ENCODE data around the gene ABTB1. TPM values are rescaled to one million over a fixed set of nuclear protein-coding genes. Genes with fewer than 3 reads are reported as not detected.

The ABTB1 gene
- total RNA-seq, 1 experiment from 2014 or later: 12.5 TPM

GRCh38 chr3:127637546-127637945 lies 35.2 kb upstream of the ABTB1 start:
- no peak for ATAC-seq
- Mint-ChIP-seq H3K4me1 (peaks cover 16% of the 10 kb centered on the region), H3K9me3 (no peaks in the 10 kb centered on the region), H3K27me3 (ENCODE audit: low read depth) (no peaks in the 10 kb centered on the region), H3K36me3 (peaks cover 2% of the 10 kb centered on the region), H3K27ac (no peak overlapping the region), H3K4me3 (no peak overlapping the region)
- DNase-seq (ENCODE audit: low spot score): no peak
- ChIA-PET POLR2A (no interaction called here), CTCF (interaction anchor here (0.9 kb wide), 1 partner anchor 63 kb away, joined by 3 read pairs; no protein-coding TSS in a partner anchor)
- TF ChIP-seq PRRX2 (CRISPR knock-in tag; IDR thresholded peaks at IDR 0.05) (no peak), USF2 (CRISPR knock-in tag; IDR thresholded peaks at IDR 0.05) (no peak)

GRCh38 chr3:127637971-127638370 lies 34.8 kb upstream of the ABTB1 start:
- Mint-ChIP-seq H3K36me3 (peaks cover 2% of the 10 kb centered on the region), H3K9me3 (no peaks in the 10 kb centered on the region), H3K4me1 (peaks cover 13% of the 10 kb centered on the region), H3K27ac (no peak overlapping the region), H3K27me3 (ENCODE audit: low read depth) (no peaks in the 10 kb centered on the region), H3K4me3 (no peak overlapping the region)
- CTCF ChIA-PET: interaction anchor here (0.9 kb wide), 1 partner anchor 63 kb away, joined by 3 read pairs; no protein-coding TSS in a partner anchor
- POLR2A ChIA-PET: no interaction called here
- DNase-seq (ENCODE audit: low spot score) (no peak), ATAC-seq (no peak)
- TF ChIP-seq ZNF423 (CRISPR knock-in tag; IDR thresholded peaks at IDR 0.05) (no peak), CREB1 (CRISPR knock-in tag; IDR thresholded peaks at IDR 0.05) (no peak), ATF3 (CRISPR knock-in tag; conservative IDR thresholded peaks at IDR 0.05) (no peak), ERG (CRISPR knock-in tag; IDR thresholded peaks at IDR 0.05) (no peak), PREB (CRISPR knock-in tag; IDR thresholded peaks at IDR 0.05; ENCODE audit: borderline replicate concordance) (no peak), ZNF671 (CRISPR knock-in tag; IDR thresholded peaks at IDR 0.05) (no peak), NR1H2 (CRISPR knock-in tag; IDR thresholded peaks at IDR 0.05) (no peak), TEAD4 (CRISPR knock-in tag; IDR thresholded peaks at IDR 0.05) (no peak), ARID4B (CRISPR knock-in tag; IDR thresholded peaks at IDR 0.05; ENCODE audit: borderline replicate concordance) (no peak), ZNF232 (CRISPR knock-in tag; IDR thresholded peaks at IDR 0.05) (no peak), FOXJ3 (CRISPR knock-in tag; IDR thresholded peaks at IDR 0.05; ENCODE audit: borderline replicate concordance) (no peak), PRRX2 (CRISPR knock-in tag; IDR thresholded peaks at IDR 0.05) (no peak), E2F5 (CRISPR knock-in tag; IDR thresholded peaks at IDR 0.05) (no peak), USF1 (CRISPR knock-in tag; IDR thresholded peaks at IDR 0.05) (no peak)
